Stimulated activated CD8-positive, alpha-beta memory T cell treated with anti-CD3 and anti-CD28 coated beads, Interleukin-15, amount 100 ng/mL, for 1 hour (primary cell): Measurements from ENCODE around the gene ANO2.

Experiments used
- DNase-seq: peaks from one replicate; pipeline ENCODE4 v3.0.0-alpha.2; 2020; ENCODE audit warnings: low read depth

The ANO2 gene

DNA sequence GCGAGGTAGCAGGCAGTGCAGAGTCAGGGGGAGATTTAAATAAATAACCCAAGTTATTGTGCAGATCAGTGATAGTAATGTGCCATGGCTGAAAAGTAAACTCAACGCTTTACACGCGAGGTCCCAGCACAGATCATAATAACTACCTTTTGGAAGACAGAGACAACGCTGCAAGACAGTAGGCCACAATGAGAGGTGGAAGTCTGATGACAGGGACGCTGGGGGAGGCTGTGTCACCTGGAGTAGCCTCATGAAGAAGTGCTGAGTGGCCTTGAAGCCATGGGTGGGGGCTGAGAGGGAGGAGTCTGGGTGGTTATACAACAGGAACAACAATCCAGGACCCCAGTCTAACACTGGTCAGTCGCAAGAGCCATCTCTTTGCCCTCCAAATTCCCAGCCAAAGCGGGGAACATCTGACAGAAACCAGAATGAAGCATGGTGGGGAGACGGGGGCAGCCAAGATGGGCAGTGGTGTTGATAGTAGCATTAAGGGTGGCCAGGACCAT is 28.2 kb downstream of the ANO2 start:
- DNase-seq: no peak

DNA sequence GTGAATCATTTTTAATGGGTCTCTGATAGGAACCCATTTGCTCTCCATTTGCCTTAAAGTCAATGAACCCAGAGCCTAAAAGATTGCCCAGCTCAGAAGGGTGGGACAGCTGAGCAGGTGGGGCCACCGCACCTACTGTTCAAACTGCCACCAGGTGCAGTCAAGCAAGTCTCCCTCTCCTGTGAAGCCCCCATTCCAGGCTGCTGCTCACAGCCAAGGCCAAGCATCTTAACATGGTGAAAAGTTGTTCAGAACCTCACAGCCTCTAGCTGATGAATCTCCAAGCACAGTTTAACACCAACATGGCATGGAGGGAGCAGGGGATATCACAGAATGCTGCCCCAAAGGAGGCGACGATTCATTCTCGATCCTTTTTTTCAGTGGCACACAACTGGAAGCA is 29.5 kb downstream of the ANO2 start:
- DNase-seq: no peak

DNA sequence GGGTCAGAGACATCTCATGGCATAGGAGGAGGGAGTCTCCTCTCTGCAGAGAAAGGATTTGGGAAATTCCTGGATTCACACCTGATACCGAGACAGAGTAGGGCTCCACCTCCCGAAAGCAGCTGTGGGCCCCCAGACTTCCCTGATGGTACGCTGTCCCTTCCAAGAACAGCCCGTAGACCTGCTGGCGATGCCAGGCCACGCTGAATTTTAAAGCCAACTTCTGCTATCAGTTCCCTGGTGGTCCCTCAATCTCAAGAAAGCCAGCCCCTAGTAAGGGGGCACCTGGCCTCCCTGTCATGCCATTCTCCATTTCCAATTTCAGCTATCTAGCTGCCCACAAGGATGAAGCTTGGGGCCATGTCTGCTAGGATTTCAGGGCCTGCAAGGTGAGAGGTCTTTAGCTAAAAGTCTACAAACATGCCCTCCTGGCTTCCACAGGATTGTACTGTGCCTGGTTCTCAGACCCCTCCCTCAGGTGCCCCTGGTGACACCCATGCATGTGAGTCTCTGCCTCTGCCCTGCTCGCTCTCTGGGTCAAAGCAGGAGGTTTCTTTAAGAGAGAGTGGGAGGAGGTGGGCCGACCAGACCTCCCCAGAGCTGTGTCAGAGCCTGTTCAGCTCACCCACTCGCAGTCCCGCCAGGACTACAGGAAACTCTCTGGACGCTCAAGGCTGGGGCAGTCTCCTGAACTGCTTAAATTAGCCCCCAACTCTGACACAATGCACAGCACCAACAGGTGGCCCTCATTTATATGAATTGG is 30.5 kb downstream of the ANO2 start:
- DNase-seq: no peak

DNA sequence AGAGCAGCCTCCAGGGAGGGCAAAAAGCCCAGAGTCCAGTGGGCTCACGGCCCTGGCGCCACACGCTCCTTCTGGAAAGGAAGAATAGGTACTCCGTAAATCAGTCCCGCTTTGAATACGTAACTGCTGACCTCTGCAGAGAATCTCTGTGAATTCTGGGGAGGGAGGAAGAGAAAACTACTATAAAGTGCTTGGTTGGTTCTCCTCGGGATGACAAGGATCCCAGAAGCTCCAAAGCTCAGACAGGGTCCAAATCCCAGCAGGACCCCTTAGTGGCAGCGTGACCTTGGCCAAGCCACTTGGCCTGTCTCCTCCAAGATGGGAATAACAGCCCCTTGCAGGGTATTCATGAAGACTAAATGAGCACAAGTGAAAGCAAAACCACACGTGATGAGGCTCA is 31.7 kb downstream of the ANO2 start:
- DNase-seq: no peak

DNA sequence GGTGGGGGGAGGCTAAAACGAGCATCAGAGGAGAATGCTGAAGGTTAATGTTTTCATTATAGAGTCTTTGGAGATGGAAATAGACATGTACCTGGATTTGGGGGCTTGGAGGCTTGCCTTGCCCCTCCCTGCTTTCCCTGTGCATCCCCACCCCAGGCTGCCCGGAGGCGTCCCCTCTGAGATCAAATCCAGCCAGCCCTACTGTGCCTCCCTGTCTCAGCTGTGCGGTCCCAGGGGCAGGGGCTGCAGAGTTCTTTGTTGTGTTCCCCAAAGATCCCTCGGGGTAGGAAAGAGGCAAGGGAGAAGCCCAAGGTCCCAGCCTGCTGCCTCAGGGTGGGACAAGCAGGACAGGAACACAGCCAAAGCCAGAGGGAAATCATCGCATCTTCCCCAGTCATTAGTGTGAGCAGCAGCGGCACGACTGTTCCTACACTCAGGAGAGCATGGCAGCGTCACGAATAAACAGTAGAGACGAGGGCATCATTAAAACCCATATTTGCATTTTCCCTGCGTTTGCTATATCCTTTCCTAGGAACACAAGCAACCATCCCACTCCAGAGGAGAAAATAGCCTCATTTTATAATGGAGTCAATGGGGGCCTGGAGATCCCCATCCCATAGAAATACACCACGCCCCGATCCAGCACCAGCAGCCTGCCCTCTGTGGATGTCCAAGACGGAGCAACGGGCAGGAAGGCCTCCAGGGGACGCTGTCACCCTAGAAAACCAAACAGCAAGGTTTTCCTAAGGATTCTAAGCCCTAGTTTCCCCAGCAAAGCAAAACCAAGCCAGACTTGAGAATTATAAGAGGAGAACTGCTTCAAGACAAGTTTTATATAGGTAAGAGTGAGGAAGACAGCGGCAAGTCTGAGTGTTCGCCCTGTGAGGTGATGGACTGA is 32.4 kb downstream of the ANO2 start:
- no peak for DNase-seq

DNA sequence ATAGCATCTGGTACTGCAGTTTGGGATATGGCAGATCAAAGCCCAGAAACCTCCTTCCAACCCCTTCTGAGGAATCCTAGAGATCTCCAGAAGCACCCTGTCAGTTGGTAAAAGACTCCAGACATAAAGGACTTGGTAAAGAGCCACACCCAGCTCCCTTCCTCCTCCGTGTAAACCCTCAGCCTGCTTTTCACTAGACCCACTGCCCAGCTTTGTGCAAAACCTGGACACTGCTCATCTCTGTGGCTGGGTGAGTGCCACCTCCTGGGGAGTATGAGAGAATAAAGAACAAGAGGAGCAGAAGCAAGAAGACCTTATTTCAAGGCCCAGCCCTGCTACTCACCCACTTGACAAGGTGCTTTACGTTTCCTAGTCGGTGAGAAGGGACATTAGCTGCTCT is 33.0 kb downstream of the ANO2 start:
- no peak for DNase-seq

DNA sequence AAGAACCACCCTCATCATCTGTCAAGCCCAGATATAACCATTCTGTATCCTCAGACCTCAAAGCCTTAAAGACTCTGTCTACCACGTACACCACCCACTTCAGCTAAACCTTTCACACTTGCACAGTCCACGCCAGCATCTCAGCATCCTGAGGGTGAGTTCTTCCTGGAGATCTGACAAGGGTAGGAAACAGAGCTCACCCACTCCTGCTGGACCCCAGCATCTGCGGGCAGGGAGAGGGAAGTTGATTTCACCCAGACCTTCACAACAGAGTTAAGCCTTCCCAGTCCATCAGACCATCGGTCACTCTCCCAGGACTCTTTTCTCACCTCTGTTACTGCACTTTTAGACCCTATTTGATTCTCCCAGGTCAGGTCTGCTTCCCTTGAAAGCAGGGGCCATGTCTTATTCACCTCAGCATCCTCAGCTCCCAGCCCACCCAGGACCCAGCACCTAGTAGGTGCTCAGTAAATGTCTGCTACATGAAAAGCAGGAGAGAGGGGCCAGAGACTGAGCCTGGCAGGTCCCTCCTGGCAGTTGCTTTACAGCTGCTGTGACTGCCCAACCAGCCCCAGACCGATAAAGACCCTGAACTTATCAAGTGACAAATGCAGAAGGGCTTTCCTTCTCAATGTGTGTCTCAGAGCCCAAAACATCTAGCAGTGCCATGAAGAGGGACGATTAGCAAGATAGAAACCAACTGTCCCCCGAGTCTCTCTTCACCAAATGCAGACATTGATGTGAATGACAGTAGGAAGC is 34.1 kb downstream of the ANO2 start:
- no peak for DNase-seq

DNA sequence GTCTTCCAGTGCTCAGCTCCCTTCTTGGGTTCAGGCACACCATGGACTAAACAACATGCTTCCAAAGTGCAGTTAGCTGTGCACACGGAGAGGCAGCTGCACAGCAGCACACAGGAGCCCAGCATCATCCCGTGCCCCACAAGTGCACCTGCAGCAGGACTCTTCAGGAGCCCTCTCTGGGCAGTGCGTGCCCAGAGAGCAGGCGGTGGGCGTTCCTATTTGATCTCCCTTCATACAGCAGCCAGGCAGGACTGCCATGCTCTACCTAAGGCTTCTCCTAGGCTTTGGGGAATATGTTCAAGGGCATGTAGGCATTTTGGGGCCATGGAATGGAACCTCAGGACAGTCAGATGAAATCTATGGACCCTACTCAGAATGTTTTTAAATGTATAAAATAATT is 35.5 kb downstream of the ANO2 start:
- DNase-seq: no peak

DNA sequence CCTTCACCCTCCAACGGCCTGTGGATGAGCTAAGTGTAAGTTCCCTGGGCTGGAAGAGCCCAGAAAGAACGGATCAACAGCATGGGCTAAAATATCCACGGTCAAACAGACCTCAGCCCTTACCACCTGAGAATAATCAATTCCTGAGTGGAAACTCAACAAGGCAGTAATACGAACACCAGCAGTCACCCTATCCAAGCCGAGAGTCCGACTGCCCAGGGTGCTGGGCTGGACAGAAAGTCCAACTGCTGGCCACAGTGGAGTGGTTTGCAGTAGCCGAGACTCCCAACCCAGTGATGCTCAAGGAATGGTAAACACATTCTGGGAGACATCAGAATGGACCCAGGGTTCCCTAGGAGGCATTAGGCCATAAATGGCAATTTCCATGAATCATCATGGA is 36.8 kb downstream of the ANO2 start:
- no peak for DNase-seq

DNA sequence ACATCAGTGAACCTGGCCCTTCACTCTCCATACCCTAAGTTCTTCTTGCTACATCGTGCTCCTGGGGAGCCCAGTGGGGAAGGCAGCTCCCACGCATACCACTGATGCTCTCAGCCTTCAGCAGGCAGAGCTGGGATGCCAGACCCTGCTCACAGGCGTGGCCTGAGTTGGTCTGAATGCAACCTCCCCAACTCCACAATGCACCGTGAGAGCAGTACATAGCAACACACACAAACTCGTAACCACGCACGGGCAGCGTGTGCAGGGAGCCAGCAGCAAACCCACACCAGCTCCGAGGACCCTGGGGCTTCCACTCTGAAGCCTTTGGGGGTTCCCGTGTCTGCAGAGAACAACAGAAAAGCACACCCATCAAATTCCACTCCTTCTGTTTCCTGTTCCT is 37.3 kb downstream of the ANO2 start:
- DNase-seq: no peak

DNA sequence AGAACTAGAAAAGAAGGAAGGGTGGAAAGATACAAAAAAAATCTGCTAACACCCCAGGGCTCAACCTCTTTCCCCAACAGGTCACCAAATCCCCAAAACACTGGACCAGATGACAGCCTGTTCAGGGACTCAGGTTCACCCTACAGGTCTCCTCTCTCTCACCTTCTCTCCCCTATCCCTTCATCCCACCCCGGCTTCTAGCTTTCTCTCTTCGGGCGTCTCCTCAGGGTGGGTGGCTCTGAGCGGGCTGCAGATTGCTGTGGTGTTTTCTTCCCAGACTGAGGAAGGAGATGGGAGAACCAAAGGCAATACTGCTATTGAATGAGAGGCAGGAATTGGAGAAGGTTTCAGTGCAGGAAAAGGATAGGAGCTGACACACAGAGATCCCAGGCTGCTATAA is 39.3 kb downstream of the ANO2 start:
- DNase-seq: no peak

DNA sequence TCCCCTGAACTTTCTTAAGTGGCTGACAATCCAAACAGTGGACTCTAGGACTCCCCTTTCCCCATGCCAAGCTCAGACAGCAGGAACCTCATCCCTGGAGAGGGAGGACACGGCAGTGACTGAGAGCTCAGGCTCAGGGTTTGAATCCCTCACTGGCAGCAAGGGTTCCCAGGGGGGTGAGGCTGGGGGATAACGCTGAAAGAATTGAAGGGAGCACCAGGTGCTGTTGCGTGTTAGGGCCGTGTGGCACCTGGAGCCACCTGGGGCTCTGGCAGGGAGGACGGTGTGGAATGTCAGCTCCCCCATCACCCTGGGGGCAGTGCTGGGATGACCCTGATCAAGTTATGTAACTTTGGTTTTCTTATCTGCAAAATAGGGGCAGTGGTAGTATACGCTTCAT is 40.1 kb downstream of the ANO2 start:
- DNase-seq: no peak

DNA sequence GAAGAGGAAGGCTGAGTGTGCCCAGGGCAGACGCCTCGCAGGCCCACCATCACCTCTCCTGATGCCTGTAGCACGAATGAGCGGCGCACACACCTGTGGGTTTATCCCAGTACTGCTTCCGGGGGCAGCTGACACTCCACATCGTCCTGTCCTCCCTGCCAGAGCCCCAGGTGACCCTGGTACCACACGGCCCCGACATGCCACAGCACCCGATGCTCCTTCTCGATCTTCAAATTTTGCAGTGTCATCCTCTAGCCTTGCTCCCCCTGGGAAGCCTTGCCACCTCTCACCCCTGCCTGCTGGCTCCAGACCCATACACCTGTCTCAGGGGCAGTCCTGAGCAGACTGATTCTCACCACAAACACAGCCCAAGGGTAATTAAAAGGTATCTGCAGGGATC is 40.6 kb downstream of the ANO2 start:
- DNase-seq: no peak

DNA sequence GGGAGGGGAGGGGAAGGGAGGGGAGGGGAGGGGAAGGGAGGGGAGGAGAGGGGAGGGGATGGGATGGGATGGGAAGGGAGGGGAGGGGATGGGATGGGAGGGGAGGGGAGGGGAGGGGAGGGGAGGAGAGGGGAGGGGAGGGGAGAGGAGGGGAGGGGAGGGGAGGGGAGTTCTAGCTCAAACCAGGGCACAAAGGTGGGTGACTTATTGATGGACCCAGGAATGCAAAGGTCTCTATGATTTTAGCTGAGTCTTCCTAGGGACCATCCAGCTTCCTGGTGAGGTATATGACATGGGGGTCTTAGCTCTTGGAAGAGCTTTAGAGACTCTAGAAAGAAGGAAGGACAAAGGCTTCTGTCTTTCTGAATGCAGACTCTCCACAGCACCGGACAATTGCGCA is 42.3 kb downstream of the ANO2 start:
- no peak for DNase-seq

DNA sequence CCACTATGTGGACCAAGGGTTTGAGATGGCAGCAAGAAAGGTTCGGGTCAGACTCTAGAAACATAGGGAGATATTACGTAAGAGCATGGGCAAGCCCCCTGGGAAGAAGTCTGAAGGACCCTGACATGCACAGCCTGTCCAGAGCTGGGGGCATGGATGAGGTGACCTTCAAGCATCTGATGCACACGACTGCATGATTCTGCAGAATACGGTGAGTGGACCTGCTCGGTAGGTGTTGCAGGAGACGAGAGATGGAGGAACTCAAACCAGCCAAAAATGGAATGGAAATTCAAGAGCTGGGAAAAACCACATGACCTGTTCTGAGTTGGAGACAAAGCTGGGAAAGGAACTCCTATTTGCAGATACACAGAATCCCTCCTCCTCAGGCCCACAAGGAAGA is 43.6 kb downstream of the ANO2 start:
- no peak for DNase-seq

DNA sequence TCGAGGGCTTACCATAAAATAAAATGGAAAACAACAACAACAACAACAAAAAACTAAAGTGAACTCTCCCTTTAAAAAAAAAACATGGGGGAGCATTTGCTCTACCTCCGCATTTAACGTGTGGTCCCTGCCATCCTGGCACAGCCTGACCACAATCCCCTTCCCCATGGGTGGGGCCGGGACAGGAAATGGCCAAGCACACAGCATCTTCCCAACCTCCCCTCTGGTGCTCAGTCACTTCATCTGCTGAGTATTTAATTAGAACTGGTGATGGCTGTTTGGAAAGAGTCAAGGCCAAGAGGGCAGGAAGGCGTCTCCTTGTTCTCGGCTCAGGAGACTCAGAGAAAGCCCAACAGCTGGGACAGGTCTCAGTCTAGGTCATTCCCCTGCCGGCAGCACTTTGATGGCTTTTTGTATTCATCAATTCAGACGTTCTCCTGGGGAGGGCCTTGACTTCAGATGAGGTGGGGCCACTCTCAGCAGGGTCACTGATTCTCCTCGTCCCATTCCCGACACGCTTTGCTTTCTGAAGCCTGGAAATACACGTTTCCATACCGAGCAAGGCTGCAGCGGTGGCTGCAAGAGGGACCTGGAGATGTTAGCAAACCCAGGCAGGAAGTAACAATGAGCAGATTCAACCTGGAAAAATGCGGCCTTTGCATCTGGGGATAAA is 44.4 kb downstream of the ANO2 start:
- no peak for DNase-seq

DNA sequence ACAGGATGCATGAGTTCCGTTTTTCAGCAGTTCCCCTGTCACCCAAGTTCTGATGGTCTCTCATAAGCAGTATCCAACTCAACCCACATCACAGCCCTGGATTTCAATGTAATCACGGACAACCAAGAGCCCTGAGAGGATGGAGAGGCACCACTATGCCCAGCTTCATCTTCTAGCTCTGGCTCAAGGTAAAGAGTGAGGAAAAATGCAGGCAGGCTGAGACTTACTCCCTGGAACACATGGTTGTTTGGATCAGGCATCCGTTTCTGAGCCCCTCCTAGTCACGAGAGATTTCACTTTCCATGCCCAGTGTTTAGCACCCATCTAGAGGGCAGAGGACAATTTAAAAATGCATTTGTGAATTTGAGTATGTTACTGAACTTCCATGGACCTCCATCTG is 45.0 kb downstream of the ANO2 start:
- no peak for DNase-seq

DNA sequence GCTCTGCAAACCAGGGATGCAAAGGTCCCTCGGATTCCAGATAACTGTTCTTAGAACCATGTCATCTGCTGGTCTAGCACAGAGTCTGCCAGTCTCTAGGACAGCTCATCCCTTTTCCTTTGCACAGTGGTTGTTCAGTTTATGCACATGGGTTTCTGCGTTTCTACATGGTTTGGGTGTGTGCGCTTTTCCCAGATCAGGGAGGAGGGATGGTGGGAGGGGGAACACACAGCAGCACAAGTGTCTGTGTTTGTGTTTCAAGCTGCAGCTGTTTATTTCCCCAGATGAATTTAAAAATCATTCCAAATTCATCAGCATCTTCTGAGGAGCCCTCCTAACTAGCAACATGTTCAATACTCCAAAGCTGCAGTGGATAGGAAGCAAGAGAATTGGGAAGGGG is 45.4 kb downstream of the ANO2 start:
- no peak for DNase-seq

DNA sequence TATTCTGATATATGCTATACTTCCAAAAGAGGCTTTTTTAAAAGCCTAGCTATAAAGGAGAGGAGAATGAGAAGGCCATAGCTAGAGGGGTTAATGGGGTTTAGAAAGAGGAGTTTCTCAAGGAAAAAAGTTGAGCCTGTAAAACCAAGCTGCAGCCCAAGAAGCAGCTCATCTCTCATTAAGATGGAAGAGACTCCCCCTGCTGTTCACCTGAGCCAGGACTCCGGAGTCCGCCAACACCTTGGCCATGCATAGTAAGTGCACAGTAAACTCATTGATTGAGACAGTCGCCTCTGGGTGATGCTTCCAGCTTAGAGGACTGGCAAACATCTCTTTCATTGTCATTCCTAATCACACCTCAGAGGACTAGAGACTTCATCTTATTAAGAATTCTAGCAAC is 46.2 kb downstream of the ANO2 start:
- DNase-seq: no peak

DNA sequence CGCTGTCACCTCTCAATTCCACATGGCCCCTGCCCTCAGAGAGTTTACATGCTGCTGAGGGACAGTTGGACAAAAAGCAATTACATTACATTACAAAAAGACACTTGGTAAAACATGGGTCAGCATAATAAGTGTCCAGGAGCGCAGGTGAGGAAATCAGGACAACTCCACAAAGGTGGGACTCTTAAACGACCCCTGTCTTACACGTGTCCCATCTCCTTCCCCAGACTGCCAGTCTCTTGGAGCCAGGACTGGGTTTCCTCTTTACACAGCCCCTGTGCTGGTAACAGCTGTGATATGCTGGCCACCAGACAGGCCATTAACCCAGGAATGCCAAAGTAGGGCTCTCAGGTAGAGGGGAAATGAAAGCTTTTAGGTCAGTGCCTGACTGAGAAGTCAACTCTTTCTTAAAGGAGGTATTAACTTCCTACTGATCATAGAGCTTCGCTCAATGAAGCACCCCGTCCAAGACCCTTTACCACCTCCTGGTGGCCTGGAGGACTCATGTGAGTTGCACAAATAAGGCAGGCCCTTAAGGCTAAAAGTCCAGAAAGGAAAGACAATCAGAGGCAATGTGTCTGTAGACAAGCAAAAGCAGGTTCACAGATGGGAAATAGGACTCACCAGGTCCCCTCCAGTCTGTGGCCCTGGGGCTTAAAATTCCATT is 55.5 kb downstream of the ANO2 start:
- DNase-seq: no peak

DNA sequence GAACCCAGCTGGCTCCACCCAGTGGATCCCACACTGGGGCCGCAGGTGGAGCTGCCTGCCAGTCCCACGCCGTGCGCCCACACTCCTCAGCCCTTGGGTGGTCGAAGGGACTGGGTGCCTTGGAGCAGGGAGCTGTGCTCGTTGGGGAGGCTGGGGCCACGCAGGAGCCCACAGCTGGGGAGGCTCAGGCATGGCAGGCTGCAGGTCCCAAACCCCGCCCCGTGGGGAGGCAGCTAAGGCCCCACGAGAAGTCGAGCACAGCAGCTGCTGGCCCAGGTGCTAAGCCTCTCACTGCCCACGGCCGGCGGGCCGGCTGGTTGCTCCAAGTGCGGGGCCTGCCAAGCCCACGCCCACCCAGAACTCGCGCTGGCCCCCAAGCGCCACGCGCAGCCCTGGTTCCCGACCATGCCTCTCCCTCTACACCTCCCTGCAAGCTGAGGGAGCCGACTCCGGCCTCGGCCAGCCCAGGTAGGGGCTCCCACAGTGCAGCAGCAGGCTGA is 56.2 kb downstream of the ANO2 start:
- no peak for DNase-seq
